ENCODE data around the gene TMEM229B.

TMEM229B gene

GRCh38 chr14:67447033-67447381 lies 41.5 kb downstream of the TMEM229B start:
- DNase-seq: no peak

GRCh38 chr14:67446371-67447032 lies 42.0 kb downstream of the TMEM229B start:
- DNase-seq: no peak

- DNase-seq: no peak
These were observed 44.1 kb downstream of the TMEM229B start for GRCh38 chr14:67444395-67444794.

- DNase-seq: no peak
These were observed 46.2 kb downstream of the TMEM229B start for GRCh38 chr14:67442139-67442906.

- no peak for DNase-seq
These were observed 46.8 kb downstream of the TMEM229B start for GRCh38 chr14:67441672-67442071.

GRCh38 chr14:67441256-67441655 lies 47.3 kb downstream of the TMEM229B start:
- no peak for DNase-seq

- no peak for DNase-seq
These were observed 48.0 kb downstream of the TMEM229B start for GRCh38 chr14:67440513-67440912.

GRCh38 chr14:67438969-67439368 lies 49.6 kb downstream of the TMEM229B start:
- no peak for DNase-seq

GRCh38 chr14:67436006-67436866 lies 52.3 kb downstream of the TMEM229B start:
- no peak for DNase-seq

- no peak for DNase-seq
These were observed 52.9 kb downstream of the TMEM229B start for GRCh38 chr14:67435603-67436002.

GRCh38 chr14:67432050-67432564 lies 56.4 kb downstream of the TMEM229B start:
- DNase-seq: no peak

- no peak for DNase-seq
These were observed 58.9 kb downstream of the TMEM229B start for GRCh38 chr14:67429510-67430205.

- DNase-seq: no peak
These were observed 60.0 kb downstream of the TMEM229B start for GRCh38 chr14:67428501-67429031.

GRCh38 chr14:67426983-67427606 lies 61.4 kb downstream of the TMEM229B start:
- DNase-seq: peak; percentile 67

- DNase-seq: no peak
These were observed 62.4 kb downstream of the TMEM229B start for GRCh38 chr14:67426161-67426560.

- no peak for DNase-seq
These were observed 62.9 kb downstream of the TMEM229B start for GRCh38 chr14:67425608-67426007.

- DNase-seq: no peak
These were observed 64.0 kb downstream of the TMEM229B start for GRCh38 chr14:67424539-67424938.

GRCh38 chr14:67423424-67423823 lies 65.1 kb downstream of the TMEM229B start:
- no peak for DNase-seq

- DNase-seq: no peak
These were observed 66.9 kb downstream of the TMEM229B start for GRCh38 chr14:67421356-67422224.
